HG03521 (cell line): ENCODE results near the gene DISC1.

Experiments used
- ATAC-seq: cut with Tn5 transposase; IDR thresholded peaks from one replicate; pipeline ENCODE4 v1.9.1; 2021; ENCODE audit warnings: mild to moderate bottlenecking, moderate library complexity; ENCODE audit not compliant: unreplicated experiment

The DISC1 gene

DNA sequence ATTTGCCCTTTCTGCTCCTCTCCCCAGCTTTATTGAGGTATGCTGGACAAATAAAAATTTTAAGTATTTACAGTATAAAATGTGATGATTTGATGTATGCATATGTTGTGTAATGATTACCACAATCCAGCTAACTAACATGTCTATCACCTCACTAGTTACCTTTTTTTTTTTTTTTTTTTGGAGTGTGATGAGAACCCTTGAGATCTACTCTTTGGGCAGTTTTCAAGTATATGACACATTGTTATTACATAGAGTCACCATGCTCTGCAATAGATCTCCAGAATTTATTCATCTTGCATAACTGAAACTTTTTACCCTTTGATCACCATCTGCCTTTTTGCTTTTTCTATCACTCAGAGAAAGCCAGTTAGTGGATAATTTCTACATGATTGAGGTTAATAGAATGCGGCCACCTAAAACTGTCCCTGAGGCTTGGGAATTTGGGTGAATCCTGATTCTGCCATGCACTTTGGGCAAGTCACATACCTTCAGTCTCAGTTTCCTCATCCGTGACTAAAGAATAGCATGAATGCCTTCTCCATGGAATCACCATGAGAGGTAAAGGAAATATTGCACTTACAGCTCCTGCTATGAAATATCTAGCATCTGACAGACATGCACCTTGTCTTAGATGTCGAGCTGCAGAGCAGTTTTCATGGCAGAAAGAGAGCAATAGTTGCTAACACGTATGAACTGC lies 295.2 kb downstream of the DISC1 start:
- ATAC-seq, result no peak

DNA sequence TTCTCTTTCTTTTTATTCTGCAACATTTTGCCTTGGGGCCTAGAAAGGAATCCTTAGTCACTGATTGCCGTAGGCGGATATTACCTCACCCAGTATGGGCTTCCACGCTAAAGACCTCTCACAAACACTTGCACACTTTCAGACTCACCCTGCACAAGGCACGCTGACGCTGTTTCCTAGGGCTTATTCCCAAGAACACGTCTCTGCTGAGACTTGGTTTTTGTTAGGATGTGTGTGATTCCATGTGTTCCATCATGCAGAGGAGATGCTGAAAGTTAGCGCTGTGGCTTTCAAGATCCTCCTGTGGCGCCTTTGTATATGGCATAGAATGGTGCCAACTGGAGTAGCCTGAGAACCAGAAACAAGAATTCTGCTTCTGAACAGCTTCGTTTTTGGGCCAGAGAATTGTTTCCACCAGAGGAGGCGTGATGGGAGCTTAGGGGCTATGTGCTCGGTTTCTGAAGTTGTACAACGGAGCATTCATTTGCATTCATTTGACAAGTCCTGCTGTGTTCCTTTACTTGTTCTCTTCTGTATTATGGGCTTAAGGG lies 297.0 kb downstream of the DISC1 start:
- no peak for ATAC-seq

DNA sequence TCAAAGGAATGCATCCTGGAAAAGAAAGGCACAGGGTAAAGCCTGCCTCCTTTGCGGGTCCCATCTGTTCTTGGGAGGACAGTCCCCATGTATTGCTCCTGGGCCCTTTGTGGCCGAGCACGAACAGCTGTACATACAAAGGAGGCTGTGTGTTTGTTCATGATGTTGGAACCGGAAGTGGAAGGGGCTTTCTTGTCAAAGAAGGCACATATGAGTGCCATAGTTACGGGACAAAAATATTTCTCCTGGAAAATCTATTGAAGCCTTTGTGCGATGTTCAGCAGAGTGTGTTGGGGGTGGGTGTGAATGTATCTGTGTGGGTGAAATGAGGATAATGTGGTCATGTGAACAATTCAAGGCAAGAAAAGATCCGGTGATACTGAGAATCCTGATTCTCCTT lies 297.6 kb downstream of the DISC1 start:
- no peak for ATAC-seq

GRCh38 chr1:231925864-231926263 lies 299.3 kb downstream of the DISC1 start:
- no peak for ATAC-seq

GRCh38 chr1:231926340-231926739 lies 299.8 kb downstream of the DISC1 start:
- no peak for ATAC-seq

DNA sequence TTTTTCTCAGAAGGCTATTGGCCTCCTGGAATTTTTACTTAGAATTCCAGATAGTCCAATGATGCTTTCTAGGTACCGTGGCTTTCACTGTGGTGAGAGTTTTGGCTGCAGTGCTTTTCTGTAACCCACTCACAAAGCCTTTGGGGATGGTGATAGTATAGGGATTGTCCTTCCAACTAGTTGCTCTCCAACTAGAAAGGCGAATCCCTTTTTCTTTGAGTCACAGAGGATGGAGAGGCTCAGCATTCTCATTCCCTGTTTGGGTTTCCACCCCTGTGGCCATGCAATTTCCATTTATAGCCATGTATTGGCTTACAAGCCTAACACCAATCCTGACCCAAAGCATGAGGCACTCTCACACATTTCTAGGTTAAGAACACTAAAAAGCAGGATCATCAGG lies 300.3 kb downstream of the DISC1 start:
- no peak for ATAC-seq

DNA sequence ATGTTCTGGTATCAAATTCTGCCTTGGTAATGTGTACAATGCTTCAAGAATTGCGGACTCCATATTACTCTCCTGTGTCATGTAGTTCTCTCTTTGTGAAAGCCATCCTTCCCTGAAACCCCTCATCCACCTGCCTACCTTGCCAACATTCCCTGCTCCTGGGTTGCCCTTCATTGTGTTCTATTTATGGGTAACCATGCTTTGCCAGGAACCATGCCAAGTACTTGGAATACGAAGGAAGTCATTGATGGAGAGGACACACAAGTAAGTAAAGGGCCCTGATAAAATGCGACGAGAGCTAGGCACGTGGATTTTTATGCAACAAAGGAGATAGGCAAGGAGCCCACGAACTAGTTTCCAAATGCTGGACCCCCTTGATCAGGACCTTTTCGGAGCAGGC lies 300.8 kb downstream of the DISC1 start:
- no peak for ATAC-seq

DNA sequence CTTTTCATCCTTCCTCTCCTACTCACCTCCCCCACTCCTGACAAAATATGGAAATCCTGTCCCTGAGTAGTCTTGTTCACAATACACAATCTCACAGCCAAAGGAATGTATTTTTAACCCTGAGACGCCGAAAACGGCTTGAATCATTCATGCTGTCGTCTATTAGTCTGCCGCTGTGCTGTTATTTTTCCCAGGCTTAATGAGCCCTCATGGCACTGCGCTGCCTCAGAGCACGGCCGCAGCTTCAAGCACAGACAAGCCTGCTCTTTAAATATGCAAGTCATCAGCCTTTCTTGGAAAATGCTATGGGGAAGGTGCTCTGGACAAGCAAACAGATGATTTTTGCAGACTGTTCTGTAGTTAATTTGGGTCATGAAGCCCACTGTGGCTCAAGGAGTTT lies 302.7 kb downstream of the DISC1 start:
- no peak for ATAC-seq

- no peak for ATAC-seq
Observed at GRCh38 chr1:231930257-231930947, 303.8 kb downstream of the DISC1 start.

DNA sequence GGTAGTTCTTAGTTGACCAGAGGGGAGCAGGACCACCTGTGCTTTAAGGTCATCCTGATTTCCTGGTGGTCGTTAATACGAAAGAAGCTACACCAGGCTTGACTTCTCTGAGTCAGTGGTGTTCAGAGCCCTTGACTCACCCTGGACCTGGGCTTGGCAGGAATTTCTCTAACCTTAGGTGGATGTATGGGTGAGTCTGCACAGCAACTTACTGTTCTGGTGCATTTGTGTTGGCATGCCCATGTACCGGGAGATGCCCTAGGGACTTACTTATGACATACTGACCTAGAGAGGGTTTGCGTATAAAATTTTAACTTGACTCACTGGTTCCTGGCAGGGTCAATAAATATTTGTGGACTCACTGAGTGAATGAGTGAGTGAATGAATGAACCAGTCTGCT lies 304.6 kb downstream of the DISC1 start:
- ATAC-seq, result no peak

DNA sequence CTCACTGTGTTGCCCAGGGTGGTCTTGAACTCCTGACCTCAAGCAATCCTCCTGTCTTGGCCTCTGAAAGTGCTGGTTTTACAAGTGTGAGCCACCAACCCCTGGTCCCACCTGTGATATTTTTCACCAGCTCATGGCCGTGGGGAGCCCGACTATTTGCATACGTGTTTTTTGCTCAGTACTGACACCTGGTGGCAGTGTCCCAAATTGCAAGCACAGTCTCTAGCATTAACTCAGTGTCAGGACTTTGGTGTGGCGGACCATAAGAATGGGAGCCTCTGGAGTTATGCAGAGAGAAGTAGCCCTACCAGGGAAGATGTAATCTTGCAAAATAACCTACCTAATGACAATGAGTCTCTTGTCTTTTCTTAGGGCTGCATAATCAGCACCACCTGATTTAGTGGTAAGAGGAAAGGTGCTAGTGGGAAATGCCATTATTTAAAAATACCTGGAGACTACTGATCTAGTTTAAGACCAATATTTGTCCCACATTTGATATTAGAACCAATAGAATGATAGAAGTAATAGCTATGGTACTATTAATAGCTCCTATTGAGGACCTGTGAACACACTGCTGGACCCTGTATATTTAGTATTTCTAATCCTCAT lies 305.4 kb downstream of the DISC1 start:
- no peak for ATAC-seq

GRCh38 chr1:231933711-231934626 lies 307.4 kb downstream of the DISC1 start:
- ATAC-seq, result no peak

GRCh38 chr1:231934797-231935196 lies 308.2 kb downstream of the DISC1 start:
- ATAC-seq, result no peak

DNA sequence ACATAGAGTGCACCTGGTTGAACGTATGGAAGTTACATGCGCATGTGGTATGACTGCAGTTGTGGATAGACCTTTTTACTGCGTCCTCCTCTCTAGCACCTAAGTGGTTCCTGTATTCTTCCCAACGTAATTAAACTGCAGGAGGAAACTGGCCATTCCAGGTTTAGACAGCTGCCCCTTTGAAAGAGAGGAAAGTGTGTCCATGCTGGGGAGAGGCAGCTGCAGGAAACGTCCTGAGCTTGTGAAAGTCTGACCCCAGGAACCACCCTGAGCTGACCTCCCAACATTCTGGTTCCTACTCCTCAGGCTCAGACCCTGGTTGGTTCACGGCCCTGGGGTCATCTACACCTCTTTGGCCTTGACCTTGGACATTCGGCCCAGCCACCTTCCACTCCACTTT lies 309.3 kb downstream of the DISC1 start:
- no peak for ATAC-seq

DNA sequence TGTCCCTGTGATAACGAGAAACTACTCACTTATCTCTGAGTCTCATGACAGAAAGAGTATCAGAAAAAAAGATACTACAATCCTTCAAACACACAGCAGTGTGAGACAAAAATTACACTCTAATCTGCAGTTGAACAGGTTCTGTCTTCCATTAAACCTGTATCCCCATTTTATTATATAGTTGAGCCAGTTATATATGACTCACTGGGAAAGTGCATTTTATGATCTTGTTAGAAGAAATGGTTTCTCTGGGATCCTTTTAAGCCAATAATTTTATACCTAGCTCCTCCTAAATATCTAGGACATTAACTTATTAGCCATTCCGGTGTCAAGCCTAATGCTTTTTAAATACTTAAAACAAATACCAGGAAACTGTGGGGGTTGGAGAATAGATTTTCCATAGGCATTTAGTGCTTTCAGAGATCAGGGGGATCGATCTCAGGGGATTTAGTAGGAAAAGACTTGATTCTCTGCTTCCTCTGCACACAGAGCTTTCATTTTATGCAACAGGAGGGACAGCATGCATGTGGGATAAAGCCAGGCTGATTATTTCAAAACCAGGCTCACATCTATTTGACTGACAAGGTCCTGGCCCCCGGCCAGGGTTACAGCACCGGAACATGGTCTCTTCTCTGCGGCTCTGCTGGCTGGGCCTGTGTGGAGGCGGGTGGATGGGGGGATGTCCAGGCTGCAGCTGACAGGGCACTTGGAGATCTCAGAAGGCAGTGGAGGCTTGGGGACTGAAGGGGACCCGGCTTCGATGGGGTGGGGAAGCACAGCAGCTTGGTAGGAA lies 310.6 kb downstream of the DISC1 start:
- no peak for ATAC-seq

DNA sequence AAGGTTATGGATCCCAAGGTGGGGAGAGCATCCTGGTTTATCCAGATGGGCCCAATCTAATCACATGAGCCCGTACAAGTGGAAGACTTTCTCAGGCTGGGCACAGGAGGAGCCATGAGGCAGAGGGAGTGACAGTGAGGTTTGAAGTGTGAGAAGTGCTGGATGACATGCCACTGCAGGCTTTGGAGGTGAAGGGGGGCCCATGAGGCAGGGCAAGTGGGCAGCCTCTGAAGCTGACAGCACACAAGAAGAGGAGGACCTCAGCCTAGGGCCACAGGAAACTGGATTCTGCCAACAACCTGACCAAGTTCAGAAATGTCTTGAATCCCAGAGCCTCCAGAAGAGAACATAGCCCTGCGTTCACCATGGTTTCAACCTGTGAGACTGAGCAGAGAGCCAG lies 311.6 kb downstream of the DISC1 start:
- no peak for ATAC-seq

DNA sequence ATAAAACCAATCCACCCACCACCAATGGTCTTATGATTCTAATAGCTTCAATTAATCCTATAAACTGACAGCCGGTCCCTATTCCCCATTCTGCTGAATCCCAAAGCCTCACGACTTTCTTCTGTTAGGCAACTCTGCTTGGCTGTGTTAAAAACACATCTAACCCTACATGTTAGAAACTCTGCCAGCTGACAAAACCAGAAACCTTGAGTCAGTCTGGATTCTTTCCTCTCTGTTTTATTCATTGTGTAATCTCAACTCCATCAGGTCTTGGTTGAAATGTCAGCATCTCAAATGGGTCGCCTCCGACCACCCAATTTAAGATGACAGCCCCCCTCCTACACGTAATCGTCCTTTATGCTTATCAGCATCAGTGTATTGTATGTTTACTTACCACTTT lies 312.1 kb downstream of the DISC1 start:
- ATAC-seq, result no peak

GRCh38 chr1:231939118-231939517 lies 312.5 kb downstream of the DISC1 start:
- no peak for ATAC-seq

GRCh38 chr1:231940116-231940515 lies 313.5 kb downstream of the DISC1 start:
- no peak for ATAC-seq

DNA sequence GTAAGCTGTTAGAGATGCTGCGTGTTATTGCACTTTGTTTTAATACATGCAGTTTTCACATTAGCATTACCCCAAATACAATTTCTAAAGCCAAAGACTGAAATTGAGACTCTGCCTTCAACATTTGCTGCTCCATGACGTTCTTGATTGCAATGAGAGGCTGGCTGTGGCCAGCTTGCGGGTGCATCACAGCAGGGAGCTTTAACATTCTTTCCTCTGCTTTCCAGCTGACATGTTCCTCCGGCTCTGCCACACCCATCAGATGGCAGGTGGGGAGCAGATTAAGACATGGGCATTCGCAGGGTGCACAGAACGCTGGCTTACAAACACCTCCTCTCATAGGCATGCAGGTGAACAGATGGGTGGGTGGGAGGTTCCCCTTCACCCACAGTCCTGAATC lies 314.1 kb downstream of the DISC1 start:
- ATAC-seq, result no peak
